GM12891 (cell line): Measurements from ENCODE around the gene LANCL3.

ENCODE experiments used
- POLR2A ChIP-seq: IDR thresholded peaks from 2 replicates; pipeline ENCODE4 v1.6.1; 2011; ENCODE audit warnings: low read depth, low read length, control low read depth
- POLR2AphosphoS5 ChIP-seq: IDR thresholded peaks from 2 replicates; pipeline ENCODE4 v1.6.1; 2011; ENCODE audit warnings: low read depth, low read length, control low read depth
- POU2F2 ChIP-seq: IDR thresholded peaks from 2 replicates; pipeline ENCODE4 v1.6.1; 2011; ENCODE audit warnings: low read depth, mild to moderate bottlenecking, control low read depth, low read length, moderate library complexity
- TAF1 ChIP-seq: IDR thresholded peaks from 2 replicates; pipeline ENCODE4 v1.6.1; 2011; ENCODE audit warnings: low read depth, low read length, control low read depth

DNA sequence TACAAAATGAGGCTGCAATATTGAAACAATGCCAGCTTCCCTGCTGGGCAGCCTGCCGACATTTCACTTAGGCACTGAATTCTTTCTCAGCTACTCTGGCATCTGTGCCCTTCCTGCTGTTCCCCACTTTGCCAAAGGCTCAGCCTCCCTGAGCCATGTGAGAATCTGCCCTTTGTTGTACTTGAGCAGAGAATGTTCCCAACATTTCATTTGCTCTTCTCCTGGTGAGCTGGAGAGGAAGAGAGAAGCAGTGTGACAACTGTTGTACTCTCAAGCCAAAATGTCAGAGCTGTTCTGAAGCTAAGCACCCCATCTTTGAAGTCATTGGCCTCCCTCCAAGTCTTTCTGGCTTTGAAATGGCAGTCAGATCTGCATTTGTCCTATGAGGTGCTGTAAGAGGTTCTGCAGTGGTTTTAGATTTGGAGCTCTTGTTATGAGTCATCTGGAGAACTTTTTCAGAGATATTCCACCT, 32.5 kb downstream of the LANCL3 start:
- TF ChIP-seq POLR2A (no peak), POLR2AphosphoS5 (no peak), TAF1 (no peak), POU2F2 (no peak)
